ENCODE results near the gene AMBRA1.

Gene AMBRA1

GRCh38 chr11:46577058-46577457, 16.8 kb downstream of the AMBRA1 start:
- H3K9ac ChIP-seq (ENCODE audit: low read depth in 1 of 2, low read length in 2 of 2) = no peak overlapping the region
- H3K4me1 ChIP-seq (ENCODE audit: control insufficient read depth in 1 of 2, insufficient read depth in 2 of 2, low read length in 2 of 2) = no peaks in the 10 kb centered on the region
- H3K36me3 ChIP-seq (ENCODE audit: control insufficient read depth in 1 of 2, insufficient read depth in 2 of 2, low read length in 2 of 2) = no peaks in the 10 kb centered on the region
- no peak overlapping the region for H3K27ac ChIP-seq (ENCODE audit: low read depth, low read length)
- H3K9me3 ChIP-seq (ENCODE audit: control insufficient read depth in 1 of 2, low read length in 2 of 2) = no peaks in the 10 kb centered on the region
- H3K27me3 ChIP-seq (ENCODE audit: control insufficient read depth in 1 of 2, insufficient read depth in 2 of 2, low read length in 2 of 2) = no peaks in the 10 kb centered on the region
- H3K4me3 ChIP-seq (ENCODE audit: low read depth in 1 of 2, low read length in 2 of 2) = no peak overlapping the region

GRCh38 chr11:46574656-46575055, 19.2 kb downstream of the AMBRA1 start:
- H3K27ac ChIP-seq (ENCODE audit: low read depth, low read length) = no peak overlapping the region
- H3K27me3 ChIP-seq (ENCODE audit: control insufficient read depth in 1 of 2, insufficient read depth in 2 of 2, low read length in 2 of 2) = no peaks in the 10 kb centered on the region
- no peaks in the 10 kb centered on the region for H3K36me3 ChIP-seq (ENCODE audit: control insufficient read depth in 1 of 2, insufficient read depth in 2 of 2, low read length in 2 of 2)
- no peak overlapping the region for H3K9ac ChIP-seq (ENCODE audit: low read depth in 1 of 2, low read length in 2 of 2)
- no peaks in the 10 kb centered on the region for H3K4me1 ChIP-seq (ENCODE audit: control insufficient read depth in 1 of 2, insufficient read depth in 2 of 2, low read length in 2 of 2)
- no peak overlapping the region for H3K4me3 ChIP-seq (ENCODE audit: low read depth in 1 of 2, low read length in 2 of 2)
- H3K9me3 ChIP-seq (ENCODE audit: control insufficient read depth in 1 of 2, low read length in 2 of 2) = no peaks in the 10 kb centered on the region

GRCh38 chr11:46570790-46571398, 22.9 kb downstream of the AMBRA1 start:
- Histone ChIP-seq H3K4me1 (ENCODE audit: control insufficient read depth in 1 of 2, insufficient read depth in 2 of 2, low read length in 2 of 2) (no peaks in the 10 kb centered on the region), H3K9me3 (ENCODE audit: control insufficient read depth in 1 of 2, low read length in 2 of 2) (no peaks in the 10 kb centered on the region), H3K9ac (ENCODE audit: low read depth in 1 of 2, low read length in 2 of 2) (no peak overlapping the region), H3K36me3 (ENCODE audit: control insufficient read depth in 1 of 2, insufficient read depth in 2 of 2, low read length in 2 of 2) (no peaks in the 10 kb centered on the region), H3K4me3 (ENCODE audit: low read depth in 1 of 2, low read length in 2 of 2) (no peak overlapping the region), H3K27me3 (ENCODE audit: control insufficient read depth in 1 of 2, insufficient read depth in 2 of 2, low read length in 2 of 2) (no peaks in the 10 kb centered on the region), H3K27ac (ENCODE audit: low read depth, low read length) (no peak overlapping the region)

- H3K27ac ChIP-seq (ENCODE audit: low read depth, low read length) = no peak overlapping the region
- peaks cover 5 to 12% of the 10 kb centered on the region in 2 donors for H3K4me1 ChIP-seq (ENCODE audit: control insufficient read depth in 1 of 2, insufficient read depth in 2 of 2, low read length in 2 of 2)
- no peak overlapping the region for H3K9ac ChIP-seq (ENCODE audit: low read depth in 1 of 2, low read length in 2 of 2)
- no peaks in the 10 kb centered on the region for H3K27me3 ChIP-seq (ENCODE audit: control insufficient read depth in 1 of 2, insufficient read depth in 2 of 2, low read length in 2 of 2)
- no peak overlapping the region for H3K4me3 ChIP-seq (ENCODE audit: low read depth in 1 of 2, low read length in 2 of 2)
- H3K36me3 ChIP-seq (ENCODE audit: control insufficient read depth in 1 of 2, insufficient read depth in 2 of 2, low read length in 2 of 2) = no peaks in the 10 kb centered on the region
- H3K9me3 ChIP-seq (ENCODE audit: control insufficient read depth in 1 of 2, low read length in 2 of 2) = no peaks in the 10 kb centered on the region
These were observed 28.5 kb downstream of the AMBRA1 start for GRCh38 chr11:46565232-46565840.

GRCh38 chr11:46564459-46564858, 29.4 kb downstream of the AMBRA1 start:
- no peak overlapping the region for H3K4me3 ChIP-seq (ENCODE audit: low read depth in 1 of 2, low read length in 2 of 2)
- H3K36me3 ChIP-seq (ENCODE audit: control insufficient read depth in 1 of 2, insufficient read depth in 2 of 2, low read length in 2 of 2) = no peaks in the 10 kb centered on the region
- H3K4me1 ChIP-seq (ENCODE audit: control insufficient read depth in 1 of 2, insufficient read depth in 2 of 2, low read length in 2 of 2) = peaks cover 13 to 18% of the 10 kb centered on the region in 2 donors
- H3K9me3 ChIP-seq (ENCODE audit: control insufficient read depth in 1 of 2, low read length in 2 of 2) = no peaks in the 10 kb centered on the region
- no peak overlapping the region for H3K27ac ChIP-seq (ENCODE audit: low read depth, low read length)
- no peaks in the 10 kb centered on the region for H3K27me3 ChIP-seq (ENCODE audit: control insufficient read depth in 1 of 2, insufficient read depth in 2 of 2, low read length in 2 of 2)
- no peak overlapping the region for H3K9ac ChIP-seq (ENCODE audit: low read depth in 1 of 2, low read length in 2 of 2)

GRCh38 chr11:46562527-46562926, 31.3 kb downstream of the AMBRA1 start:
- Histone ChIP-seq H3K36me3 (ENCODE audit: control insufficient read depth in 1 of 2, insufficient read depth in 2 of 2, low read length in 2 of 2) (no peaks in the 10 kb centered on the region), H3K27ac (ENCODE audit: low read depth, low read length) (no peak overlapping the region), H3K27me3 (ENCODE audit: control insufficient read depth in 1 of 2, insufficient read depth in 2 of 2, low read length in 2 of 2) (no peaks in the 10 kb centered on the region), H3K9ac (ENCODE audit: low read depth in 1 of 2, low read length in 2 of 2) (no peak overlapping the region), H3K4me3 (ENCODE audit: low read depth in 1 of 2, low read length in 2 of 2) (no peak overlapping the region), H3K9me3 (ENCODE audit: control insufficient read depth in 1 of 2, low read length in 2 of 2) (no peaks in the 10 kb centered on the region), H3K4me1 (ENCODE audit: control insufficient read depth in 1 of 2, insufficient read depth in 2 of 2, low read length in 2 of 2) (peaks cover 21 to 24% of the 10 kb centered on the region in 2 donors)

GRCh38 chr11:46560300-46560991, 33.4 kb downstream of the AMBRA1 start:
- H3K4me1 ChIP-seq (ENCODE audit: control insufficient read depth in 1 of 2, insufficient read depth in 2 of 2, low read length in 2 of 2) = peaks cover 32% of the 10 kb centered on the region in 2 donors
- H3K36me3 ChIP-seq (ENCODE audit: control insufficient read depth in 1 of 2, insufficient read depth in 2 of 2, low read length in 2 of 2) = no peaks in the 10 kb centered on the region
- peak overlapping the region; percentile 26 to 73 for H3K9ac ChIP-seq (ENCODE audit: low read depth in 1 of 2, low read length in 2 of 2)
- peak overlapping the region; percentile 52 for H3K27ac ChIP-seq (ENCODE audit: low read depth, low read length)
- no peaks in the 10 kb centered on the region for H3K9me3 ChIP-seq (ENCODE audit: control insufficient read depth in 1 of 2, low read length in 2 of 2)
- H3K4me3 ChIP-seq (ENCODE audit: low read depth in 1 of 2, low read length in 2 of 2) = peak overlapping the region; percentile 48 to 69
- no peaks in the 10 kb centered on the region for H3K27me3 ChIP-seq (ENCODE audit: control insufficient read depth in 1 of 2, insufficient read depth in 2 of 2, low read length in 2 of 2)

- Histone ChIP-seq H3K9ac (ENCODE audit: low read depth in 1 of 2, low read length in 2 of 2) (peak overlapping the region; percentile 26 to 73), H3K9me3 (ENCODE audit: control insufficient read depth in 1 of 2, low read length in 2 of 2) (no peaks in the 10 kb centered on the region), H3K36me3 (ENCODE audit: control insufficient read depth in 1 of 2, insufficient read depth in 2 of 2, low read length in 2 of 2) (no peaks in the 10 kb centered on the region), H3K4me1 (ENCODE audit: control insufficient read depth in 1 of 2, insufficient read depth in 2 of 2, low read length in 2 of 2) (peaks cover 38% of the 10 kb centered on the region in 2 donors), H3K27me3 (ENCODE audit: control insufficient read depth in 1 of 2, insufficient read depth in 2 of 2, low read length in 2 of 2) (no peaks in the 10 kb centered on the region), H3K4me3 (ENCODE audit: low read depth in 1 of 2, low read length in 2 of 2) (peak overlapping the region; percentile 48 to 69), H3K27ac (ENCODE audit: low read depth, low read length) (no peak overlapping the region)
These were observed 34.0 kb downstream of the AMBRA1 start for GRCh38 chr11:46559815-46560214.

GRCh38 chr11:46557684-46558151, 36.1 kb downstream of the AMBRA1 start:
- H3K27ac ChIP-seq (ENCODE audit: low read depth, low read length) = no peak overlapping the region
- no peaks in the 10 kb centered on the region for H3K36me3 ChIP-seq (ENCODE audit: control insufficient read depth in 1 of 2, insufficient read depth in 2 of 2, low read length in 2 of 2)
- no peak overlapping the region for H3K9ac ChIP-seq (ENCODE audit: low read depth in 1 of 2, low read length in 2 of 2)
- H3K9me3 ChIP-seq (ENCODE audit: control insufficient read depth in 1 of 2, low read length in 2 of 2) = no peaks in the 10 kb centered on the region
- no peak overlapping the region for H3K4me3 ChIP-seq (ENCODE audit: low read depth in 1 of 2, low read length in 2 of 2)
- H3K27me3 ChIP-seq (ENCODE audit: control insufficient read depth in 1 of 2, insufficient read depth in 2 of 2, low read length in 2 of 2) = no peaks in the 10 kb centered on the region
- H3K4me1 ChIP-seq (ENCODE audit: control insufficient read depth in 1 of 2, insufficient read depth in 2 of 2, low read length in 2 of 2) = peaks cover 54 to 55% of the 10 kb centered on the region in 2 donors
